HEK293T (cell line): ENCODE results near the gene SPARC.

Source experiments
- ARNT ChIP-seq: fragments of 450-650 bp; IDR thresholded peaks from 2 replicates; pipeline ENCODE4 v1.6.1; 2017; ENCODE audit warnings: mild to moderate bottlenecking
- BHLHE40 ChIP-seq: fragments of 450-650 bp; IDR thresholded peaks from 2 replicates; pipeline ENCODE4 v1.6.1; 2016; ENCODE audit warnings: mild to moderate bottlenecking, moderate library complexity, borderline replicate concordance
- FOXK2 ChIP-seq: fragments of 450-650 bp; IDR thresholded peaks from 2 replicates; pipeline ENCODE4 v1.6.1; 2016; ENCODE audit warnings: mild to moderate bottlenecking
- LEF1 ChIP-seq: fragments of 450-650 bp; IDR thresholded peaks from 2 replicates; pipeline ENCODE4 v1.6.1; 2017; ENCODE audit warnings: mild to moderate bottlenecking, borderline replicate concordance
- NFRKB ChIP-seq: fragments of 450-650 bp; IDR thresholded peaks from 2 replicates; pipeline ENCODE4 v1.6.1; 2016; ENCODE audit warnings: mild to moderate bottlenecking, moderate library complexity
- PKNOX1 ChIP-seq: fragments of 450-650 bp; IDR thresholded peaks from 2 replicates; pipeline ENCODE4 v1.6.1; 2016
- SP1 ChIP-seq: fragments of 450-650 bp; IDR thresholded peaks from 2 replicates; pipeline ENCODE4 v1.6.1; 2017
- TARDBP ChIP-seq: fragments of 450-650 bp; IDR thresholded peaks from 2 replicates; pipeline ENCODE4 v1.6.1; 2016

GRCh38 chr5:151683986-151684588 lies 2.6 kb downstream of the SPARC start:
- TF ChIP-seq BHLHE40 (no peak), TARDBP (no peak), FOXK2 (no peak), NFRKB (no peak), SP1 (no peak), ARNT (no peak), LEF1 (no peak), PKNOX1 (no peak)
